Activated CD8-positive, alpha-beta T cell treated with anti-CD3 and anti-CD28 coated beads for 36 hours (primary cell): ENCODE results near the gene ATN1. TPM values are rescaled to one million over a fixed set of nuclear protein-coding genes. Genes with fewer than 3 reads are reported as not detected.

Source experiments
- ATAC-seq: fragments of 200-7000 bp; cut with Tn5 transposase; one replicate; pipeline ENCODE4 v1.10.0; 2021; ENCODE audit warnings: mild to moderate bottlenecking, moderate library complexity
- CTCF ChIA-PET: fragments of 350-600 bp; sonication (Branson Sonifier 250); formaldehyde crosslinking; loops from one replicate; lab custom pipeline; 2021; ENCODE audit warnings: antibody characterized with exemption; lab: Charles Lee
- POLR2A ChIA-PET: fragments of 350-600 bp; sonication (Branson Sonifier 250); formaldehyde crosslinking; loops from one replicate; lab custom pipeline; 2021; ENCODE audit warnings: antibody characterized with exemption; lab: Charles Lee
- DNase-seq: peaks from one replicate; pipeline ENCODE4 v3.0.0-alpha.2; 2020
- H3K27ac Mint-ChIP-seq: one replicate; pipeline ENCODE4 v1.8.0; 2021; ENCODE audit warnings: mild to moderate bottlenecking, mixed read lengths
- H3K27me3 Mint-ChIP-seq: one replicate; pipeline ENCODE4 v1.8.0; 2021; ENCODE audit warnings: mixed read lengths
- H3K36me3 Mint-ChIP-seq: one replicate; pipeline ENCODE4 v1.8.0; 2021; ENCODE audit warnings: low read depth, mixed read lengths
- H3K4me1 Mint-ChIP-seq: one replicate; pipeline ENCODE4 v1.8.0; 2021; ENCODE audit warnings: low read depth, mixed read lengths
- H3K4me3 Mint-ChIP-seq: one replicate; pipeline ENCODE4 v1.8.0; 2021; ENCODE audit warnings: mild to moderate bottlenecking, moderate library complexity, mixed read lengths
- H3K9me3 Mint-ChIP-seq: one replicate; pipeline ENCODE4 v1.8.0; 2021; ENCODE audit warnings: mixed read lengths
- CTCF ChIP-seq: fragments of 200-600 bp; IDR thresholded peaks from one replicate; pipeline ENCODE4 v1.8.0; 2022; ENCODE audit warnings: antibody characterized with exemption, mild to moderate bottlenecking
- intact Hi-C: fragments of 100-400 bp; cut with micrococcal nuclease; formaldehyde crosslinking; loops from one replicate; pipeline ENCODE4 v1.10.0; 2022
- total RNA-seq, 2 experiments: library from RNA; stranded (reverse); gene quantifications; one replicate each; pipeline ENCODE4 v1.2.3, GENCODE V29; 2021

Gene ATN1
- total RNA-seq, 2 experiments from 2014 or later: 26.4 to 28.5 TPM

DNA sequence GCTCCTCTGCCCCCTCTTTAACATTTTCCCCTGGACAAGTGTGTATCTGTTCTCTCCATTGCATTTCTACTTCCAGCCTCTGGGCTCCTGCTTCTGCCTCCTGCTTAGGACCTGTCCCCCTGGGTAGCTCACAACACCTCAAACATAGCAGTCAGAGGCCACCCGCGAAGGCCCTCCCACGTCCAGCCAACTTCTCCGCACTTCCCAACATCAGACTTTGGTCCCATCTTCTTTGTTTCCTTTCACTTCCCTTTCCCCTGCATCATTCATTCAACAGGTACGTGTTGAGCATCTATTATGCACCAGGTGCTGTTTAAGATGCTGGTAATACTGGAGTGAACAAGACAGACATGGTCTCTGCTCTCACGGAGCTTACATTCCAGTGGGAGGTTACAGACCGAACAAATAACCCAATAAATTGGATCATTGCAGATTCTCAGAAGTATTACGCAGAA is 19.2 kb downstream of the ATN1 start:
- H3K4me3 Mint-ChIP-seq: peak overlapping the region; percentile 85
- peaks cover 33% of the 10 kb centered on the region for H3K36me3 Mint-ChIP-seq
- intact Hi-C loops: loop anchor here (10.0 kb wide), 1 partner anchor 158 kb away; the partner anchor contains the start of gene C1RL
- ATAC-seq: no peak
- no peak for TF ChIP-seq CTCF
- no peaks in the 10 kb centered on the region for H3K27me3 Mint-ChIP-seq
- DNase-seq: no peak
- H3K9me3 Mint-ChIP-seq: no peaks in the 10 kb centered on the region
- ChIA-PET POLR2A (interaction anchor here (0.6 to 36.0 kb wide), 10 partner anchors 8 to 242 kb away, joined by 3 to 1266 read pairs (median 6); partner anchors contain the start of genes ATN1, C12orf57, EMG1 and LPCAT3), CTCF (interaction anchor here (0.7 to 22.8 kb wide), 9 partner anchors 9 to 166 kb away, joined by 3 to 460 read pairs (median 10); partner anchors contain the start of genes C1RL and SPSB2)
- H3K27ac Mint-ChIP-seq: peak overlapping the region; percentile 93
- H3K4me1 Mint-ChIP-seq: peaks cover 64% of the 10 kb centered on the region

GRCh38 chr12:6947615-6948014 is 19.9 kb downstream of the ATN1 start:
- H3K4me1 Mint-ChIP-seq: peaks cover 59% of the 10 kb centered on the region
- H3K36me3 Mint-ChIP-seq: peaks cover 40% of the 10 kb centered on the region
- no peak for TF ChIP-seq CTCF
- POLR2A ChIA-PET: interaction anchor here (0.6 to 36.0 kb wide), 7 partner anchors 7 to 241 kb away, joined by 3 to 1266 read pairs (median 43); partner anchors contain the start of genes ATN1, C12orf57, EMG1 and LPCAT3
- H3K4me3 Mint-ChIP-seq: peak overlapping the region; percentile 85
- H3K27me3 Mint-ChIP-seq: no peaks in the 10 kb centered on the region
- CTCF ChIA-PET: interaction anchor here (0.7 to 22.8 kb wide), 9 partner anchors 10 to 165 kb away, joined by 3 to 460 read pairs (median 10); partner anchors contain the start of genes C1RL and SPSB2
- peak overlapping the region; percentile 93 for H3K27ac Mint-ChIP-seq
- DNase-seq (no peak), ATAC-seq (no peak)
- H3K9me3 Mint-ChIP-seq: no peaks in the 10 kb centered on the region
- intact Hi-C loops: loop anchor here (10.0 kb wide), 1 partner anchor 157 kb away; the partner anchor contains the start of gene C1RL

DNA sequence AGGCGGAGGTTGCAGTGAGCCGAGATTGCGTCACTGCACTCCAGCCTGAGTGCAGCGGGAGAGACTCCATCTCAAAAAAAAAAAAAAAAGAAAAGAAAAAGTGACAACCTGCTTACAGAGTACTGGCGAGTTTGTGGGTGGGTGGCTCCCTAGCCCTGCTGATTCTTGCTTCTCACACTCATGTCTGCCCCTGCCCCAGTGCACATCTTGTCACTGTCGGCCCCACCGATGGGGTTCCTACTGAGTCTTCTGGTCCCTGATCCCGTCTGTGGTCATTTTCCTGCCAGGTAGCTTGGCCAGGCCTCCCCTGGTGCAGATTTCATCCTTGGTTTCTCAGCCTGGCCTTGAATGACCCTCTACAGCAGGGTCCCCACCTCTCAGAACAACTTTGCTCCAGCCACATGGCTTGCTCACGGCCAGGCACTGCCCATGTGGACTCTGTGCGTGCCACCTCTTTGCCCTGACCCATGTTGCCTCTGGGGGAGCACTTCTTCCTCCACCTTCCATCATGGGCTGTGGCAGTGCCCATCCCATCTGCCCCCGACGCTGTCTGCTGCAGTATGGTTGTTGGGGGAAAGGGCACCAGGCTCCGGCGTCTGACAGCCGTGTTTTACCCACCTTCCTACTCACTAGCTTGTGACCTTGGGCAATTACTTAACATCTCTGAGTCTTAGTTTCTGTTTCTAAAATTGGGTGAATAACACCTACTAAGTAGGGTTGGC is 21.3 kb downstream of the ATN1 start:
- DNase-seq: peak; percentile 61
- Mint-ChIP-seq H3K4me1 (peaks cover 50% of the 10 kb centered on the region), H3K27ac (peak overlapping the region; percentile 93), H3K4me3 (peak overlapping the region; percentile 70), H3K27me3 (no peaks in the 10 kb centered on the region), H3K36me3 (peaks cover 51% of the 10 kb centered on the region), H3K9me3 (no peaks in the 10 kb centered on the region)
- POLR2A ChIA-PET: interaction anchor here (0.8 to 36.0 kb wide), 4 partner anchors 6 to 29 kb away, joined by 3 to 1266 read pairs (median 654); partner anchors contain the start of genes ATN1, C12orf57, EMG1 and PHB2
- CTCF ChIA-PET: interaction anchor here (1.3 to 22.8 kb wide), 7 partner anchors 11 to 159 kb away, joined by 3 to 460 read pairs (median 8); partner anchors contain the start of gene SPSB2
- TF ChIP-seq CTCF: peak; percentile 2
- intact Hi-C loops: loop anchor here (10.0 kb wide), 1 partner anchor 156 kb away; the partner anchor contains the start of gene C1RL
- ATAC-seq: no peak

GRCh38 chr12:6950401-6950801 is 22.6 kb downstream of the ATN1 start:
- Mint-ChIP-seq H3K4me1 (peaks cover 57% of the 10 kb centered on the region), H3K27me3 (no peaks in the 10 kb centered on the region), H3K27ac (peak overlapping the region; percentile 93), H3K9me3 (no peaks in the 10 kb centered on the region), H3K4me3 (peak overlapping the region; percentile 95), H3K36me3 (peaks cover 56% of the 10 kb centered on the region)
- ChIA-PET POLR2A (interaction anchor here (5.9 to 36.0 kb wide), 3 partner anchors 4 to 20 kb away, joined by 43 to 1266 read pairs (median 1266); partner anchors contain the start of genes ATN1, C12orf57, EMG1 and PHB2), CTCF (interaction anchor here (0.9 to 22.8 kb wide), 8 partner anchors 10 to 162 kb away, joined by 3 to 460 read pairs (median 8); partner anchors contain the start of gene SPSB2)
- DNase-seq (peak; percentile 58), ATAC-seq (no peak)
- peak; percentile 51 for TF ChIP-seq CTCF
- intact Hi-C loops: no loop called here
